MM.1S (cell line): Measurements from ENCODE around the gene AGPAT2.

Experiments
- DNase-seq: peaks from one replicate; pipeline ENCODE4 v3.0.0-alpha.2; 2015
- H2AFZ ChIP-seq: fragments of 300-600 bp; sonication (generic); 2 replicates; pipeline ENCODE4 v1.6.0; 2016; ENCODE audit warnings: antibody characterized with exemption, low read length
- H3F3A ChIP-seq: fragments of 300-600 bp; sonication (generic); 2 replicates; pipeline ENCODE4 v1.6.1; 2016; ENCODE audit warnings: mild to moderate bottlenecking, antibody characterized with exemption, low read length, moderate library complexity, mixed read lengths; ENCODE audit not compliant: insufficient read depth
- H3K27ac ChIP-seq: fragments of 300-600 bp; sonication (generic); 2 replicates; pipeline ENCODE4 v1.5.1; 2016; ENCODE audit warnings: mild to moderate bottlenecking, low read length
- H3K27me3 ChIP-seq: fragments of 300-600 bp; sonication (generic); replicated peaks from 2 replicates; pipeline ENCODE4 v1.6.0; 2016; ENCODE audit warnings: low read length; ENCODE audit not compliant: insufficient read depth
- H3K36me3 ChIP-seq: fragments of 300-600 bp; sonication (generic); replicated peaks from 2 replicates; pipeline ENCODE4 v1.6.1; 2016; ENCODE audit warnings: mild to moderate bottlenecking, low read length, mixed read lengths; ENCODE audit not compliant: insufficient read depth
- H3K4me1 ChIP-seq: fragments of 300-600 bp; sonication (generic); 2 replicates; pipeline ENCODE4 v1.6.1; 2016; ENCODE audit warnings: low read length, mixed read lengths
- H3K4me2 ChIP-seq: fragments of 300-600 bp; sonication (generic); 2 replicates; pipeline ENCODE4 v1.6.0; 2016; ENCODE audit warnings: low read depth, low read length
- H3K4me3 ChIP-seq: fragments of 300-600 bp; sonication (generic); 2 replicates; pipeline ENCODE4 v1.5.1; 2016; ENCODE audit warnings: low read length, mixed read lengths
- H3K79me2 ChIP-seq: fragments of 300-600 bp; sonication (generic); 2 replicates; pipeline ENCODE4 v1.6.1; 2016; ENCODE audit warnings: mixed run types, low read length, mixed read lengths
- H3K9ac ChIP-seq: fragments of 300-600 bp; sonication (generic); 2 replicates; pipeline ENCODE4 v1.6.1; 2016; ENCODE audit warnings: low read length, mixed read lengths
- H3K9me2 ChIP-seq: fragments of 300-600 bp; sonication (generic); replicated peaks from 2 replicates; pipeline ENCODE4 v1.6.1; 2016; ENCODE audit warnings: mild to moderate bottlenecking, low read length, mixed read lengths; ENCODE audit not compliant: insufficient read depth
- H3K9me3 ChIP-seq: fragments of 300-600 bp; sonication (generic); replicated peaks from 2 replicates; pipeline ENCODE4 v1.6.1; 2016; ENCODE audit warnings: mild to moderate bottlenecking, low read length, mixed read lengths; ENCODE audit not compliant: insufficient read depth
- H4K20me1 ChIP-seq: fragments of 300-600 bp; sonication (generic); 2 replicates; pipeline ENCODE4 v1.6.1; 2016; ENCODE audit warnings: mild to moderate bottlenecking, low read length, moderate library complexity, mixed read lengths; ENCODE audit not compliant: insufficient read depth
- CTCF ChIP-seq: fragments of 300-600 bp; sonication (generic); IDR thresholded peaks from 2 replicates; pipeline ENCODE4 v1.5.1; 2016; ENCODE audit warnings: antibody characterized with exemption, low read length, mixed read lengths
- EZH2 ChIP-seq: fragments of 300-600 bp; sonication (generic); optimal IDR thresholded peaks from 2 replicates; pipeline ENCODE3; 2017; ENCODE audit warnings: low read depth, mild to moderate bottlenecking, antibody characterized with exemption, low read length, mixed read lengths
- EZH2phosphoT487 ChIP-seq: fragments of 300-600 bp; sonication (generic); IDR thresholded peaks from 2 replicates; pipeline ENCODE4 v1.6.1; 2018; ENCODE audit warnings: antibody characterized with exemption, low read length

Gene AGPAT2

DNA sequence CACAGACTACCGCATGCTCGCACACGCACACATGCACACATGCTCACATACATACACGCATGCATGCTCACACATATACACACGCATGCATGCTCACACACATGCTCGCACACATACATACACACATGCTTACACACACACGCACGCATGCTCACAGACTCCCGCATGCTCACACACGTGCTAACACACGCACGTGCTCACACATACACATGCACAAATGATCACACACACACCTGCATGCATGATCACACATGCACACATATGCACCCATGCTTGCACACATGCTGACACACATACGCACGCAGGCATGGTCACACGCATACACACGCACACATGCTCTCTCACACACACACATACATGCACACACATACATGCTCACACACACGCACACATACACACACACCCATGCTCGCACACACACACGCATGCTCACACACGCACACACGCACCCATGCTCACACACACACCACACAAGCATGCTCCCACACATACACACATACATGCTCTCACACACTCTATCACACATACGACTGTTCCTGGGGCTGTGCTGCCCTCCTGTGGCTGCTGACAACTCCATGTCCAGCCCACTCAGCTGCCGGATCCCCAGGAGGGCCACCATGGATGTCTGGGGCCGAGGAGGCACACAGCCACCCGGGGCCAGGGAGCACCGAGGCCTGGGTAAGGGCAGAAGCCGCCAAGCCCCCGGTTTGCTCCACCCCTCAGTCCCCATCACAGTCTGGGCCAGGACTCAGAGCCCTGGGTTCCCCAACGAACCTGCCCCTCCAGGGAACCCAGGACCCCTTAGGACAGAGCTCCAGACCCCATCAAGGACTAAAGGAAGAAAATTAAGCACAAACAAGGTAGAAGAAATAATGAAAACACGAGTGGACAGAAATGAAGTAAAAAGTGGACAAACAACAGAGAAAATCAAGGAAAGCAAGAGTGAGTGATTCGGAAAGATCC is 55.9 kb downstream of the AGPAT2 start:
- no peaks in the 10 kb centered on the region for H3K9me2 ChIP-seq
- H3K9me3 ChIP-seq, result no peaks in the 10 kb centered on the region
- no peaks in the 10 kb centered on the region for H3K4me1 ChIP-seq
- peak; percentile 85 for TF ChIP-seq CTCF
- TF ChIP-seq EZH2, result no peak
- no peak for TF ChIP-seq EZH2phosphoT487
- H3K27ac ChIP-seq, result no peak overlapping the region
- H4K20me1 ChIP-seq, result no peaks in the 10 kb centered on the region
- DNase-seq, result peak; percentile 64
- no peaks in the 10 kb centered on the region for H3K36me3 ChIP-seq
- no peaks in the 10 kb centered on the region for H3F3A ChIP-seq
- H3K4me2 ChIP-seq, result no peak overlapping the region
- no peak overlapping the region for H3K4me3 ChIP-seq
- peaks cover 80% of the 10 kb centered on the region for H3K27me3 ChIP-seq
- no peak overlapping the region for H2AFZ ChIP-seq
- no peak overlapping the region for H3K9ac ChIP-seq
- no peaks in the 10 kb centered on the region for H3K79me2 ChIP-seq

GRCh38 chr9:136630662-136630992 is 56.6 kb downstream of the AGPAT2 start:
- no peak overlapping the region for H3K27ac ChIP-seq
- no peaks in the 10 kb centered on the region for H4K20me1 ChIP-seq
- DNase-seq, result no peak
- no peaks in the 10 kb centered on the region for H3K9me3 ChIP-seq
- H3F3A ChIP-seq, result no peaks in the 10 kb centered on the region
- H3K27me3 ChIP-seq, result peaks cover 80% of the 10 kb centered on the region
- no peak overlapping the region for H3K4me2 ChIP-seq
- no peak overlapping the region for H2AFZ ChIP-seq
- no peaks in the 10 kb centered on the region for H3K9me2 ChIP-seq
- no peaks in the 10 kb centered on the region for H3K36me3 ChIP-seq
- no peak overlapping the region for H3K9ac ChIP-seq
- H3K4me3 ChIP-seq, result no peak overlapping the region
- no peaks in the 10 kb centered on the region for H3K79me2 ChIP-seq
- no peaks in the 10 kb centered on the region for H3K4me1 ChIP-seq
- no peak for TF ChIP-seq EZH2phosphoT487
- TF ChIP-seq CTCF, result no peak
- no peak for TF ChIP-seq EZH2

DNA sequence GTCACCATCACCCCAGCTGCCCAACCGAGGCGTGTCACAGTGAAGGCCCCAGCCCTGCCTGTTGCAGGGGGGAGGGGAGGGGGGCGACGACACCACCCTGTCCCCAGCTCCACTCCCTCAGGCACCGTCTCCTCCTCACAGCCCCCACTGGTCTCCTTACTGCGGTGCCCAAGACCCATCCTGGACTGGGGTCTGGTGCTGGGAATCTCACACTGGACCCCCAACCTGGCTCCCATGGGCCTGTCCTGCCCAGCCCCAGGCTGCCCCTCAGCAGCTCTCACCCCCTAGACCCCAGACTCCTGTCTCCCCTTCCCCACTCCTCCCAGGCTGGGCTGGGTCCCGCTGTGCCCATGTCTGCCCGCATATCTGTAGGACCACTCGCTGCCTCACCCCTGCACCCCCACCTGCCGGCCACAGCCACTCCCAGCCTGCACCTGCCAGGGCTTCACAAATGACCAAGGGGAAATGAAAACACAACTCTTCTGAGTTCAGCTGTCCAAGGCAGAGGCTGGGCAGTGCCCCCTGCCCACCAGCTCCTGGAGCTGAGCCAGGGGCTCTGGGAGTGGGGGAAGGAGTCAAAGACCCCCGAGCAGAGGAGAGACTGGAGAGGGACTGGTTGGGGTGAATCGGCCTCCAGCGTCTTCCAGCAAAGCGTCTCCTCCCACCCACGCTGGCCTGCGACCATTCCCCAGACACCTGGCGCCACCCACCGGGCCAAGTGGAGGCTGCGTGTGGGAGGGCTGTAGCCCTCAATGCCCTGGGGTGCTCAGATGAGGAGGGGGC is 57.2 kb downstream of the AGPAT2 start:
- H3K4me1 ChIP-seq, result no peaks in the 10 kb centered on the region
- no peaks in the 10 kb centered on the region for H3K9me3 ChIP-seq
- H3K4me3 ChIP-seq, result no peak overlapping the region
- H2AFZ ChIP-seq, result no peak overlapping the region
- no peaks in the 10 kb centered on the region for H4K20me1 ChIP-seq
- TF ChIP-seq EZH2phosphoT487, result no peak
- TF ChIP-seq CTCF, result peak; percentile 57
- no peaks in the 10 kb centered on the region for H3K36me3 ChIP-seq
- no peaks in the 10 kb centered on the region for H3K9me2 ChIP-seq
- peak; percentile 15 for DNase-seq
- peaks cover 80% of the 10 kb centered on the region for H3K27me3 ChIP-seq
- H3K4me2 ChIP-seq, result peak overlapping the region; percentile 18; the same call in 1 of the 2 replicates
- no peak overlapping the region for H3K27ac ChIP-seq
- no peak overlapping the region for H3K9ac ChIP-seq
- no peaks in the 10 kb centered on the region for H3F3A ChIP-seq
- no peaks in the 10 kb centered on the region for H3K79me2 ChIP-seq
